ENCODE results near the gene EPN2. TPM values are rescaled to one million over a fixed set of nuclear protein-coding genes. Genes with fewer than 3 reads are reported as not detected.

The EPN2 gene
- total and polyA plus RNA-seq, 2 experiments from 2014 or later, result 34.0 to 149 TPM

GRCh38 chr17:19239544-19239943, 2.4 kb downstream of the EPN2 start (continued):
- no peak for TF ChIP-seq REST (IDR thresholded peaks at IDR 0.05; ENCODE audit: unreplicated experiment)

- H4K20me1 ChIP-seq (replicated peaks; ENCODE audit: insufficient read depth), result peaks cover 64% of the 10 kb centered on the region
- H3K27ac ChIP-seq (ENCODE audit: low read depth), result peak overlapping the region; percentile 13; the same call in 1 of the 2 replicates
- peaks cover 95% of the 10 kb centered on the region for H3K79me2 ChIP-seq (replicated peaks; ENCODE audit: insufficient read depth)
- DNase-seq (ENCODE audit: low spot score) (peak; percentile 36), ATAC-seq (no peak)
- TF ChIP-seq EZH2phosphoT487 (IDR thresholded peaks at IDR 0.05; ENCODE audit: unreplicated experiment) (no peak), ETS1 (IDR thresholded peaks at IDR 0.05) (no peak), CTCF (conservative IDR thresholded peaks at IDR 0.05; ENCODE audit: low read depth in 2 of 2) (no peak), ZNF114 (CRISPR knock-in tag; IDR thresholded peaks at IDR 0.05) (no peak), EZH2 (IDR thresholded peaks at IDR 0.05; ENCODE audit: low read depth, unreplicated experiment) (no peak), STAT1 (IDR thresholded peaks at IDR 0.05; ENCODE audit: unreplicated experiment) (no peak), CREB1 (CRISPR knock-in tag; IDR thresholded peaks at IDR 0.05; ENCODE audit: low read depth) (no peak)
- Mint-ChIP-seq H3K36me3 (ENCODE audit: low read depth) (peaks cover 7% of the 10 kb centered on the region; the same call in 2 of the 3 replicates), H3K4me3 (no peak overlapping the region), H3K27me3 (ENCODE audit: insufficient read depth, low read depth, poor library complexity) (peaks cover 9% of the 10 kb centered on the region), H3K9me3 (no peaks in the 10 kb centered on the region), H3K4me1 (peaks cover 28% of the 10 kb centered on the region), H3K27ac (no peak overlapping the region)
- H3K27me3 ChIP-seq (ENCODE audit: insufficient read depth), result no peaks in the 10 kb centered on the region
- H2AFZ ChIP-seq, result no peak overlapping the region
- H3K36me3 ChIP-seq (ENCODE audit: insufficient read depth), result no peaks in the 10 kb centered on the region
- no peaks in the 10 kb centered on the region; the same call in 1 of the 2 replicates for H3F3A ChIP-seq (replicated peaks; ENCODE audit: low read depth)
- H3K4me1 ChIP-seq (ENCODE audit: insufficient read depth), result peaks cover 25% of the 10 kb centered on the region
- H3K4me2 ChIP-seq, result no peak overlapping the region
- H3K9me2 ChIP-seq (ENCODE audit: insufficient read depth), result no peaks in the 10 kb centered on the region
- H3K4me3 ChIP-seq, result no peak overlapping the region
Measured at GRCh38 chr17:19242323-19242722, 5.2 kb downstream of the EPN2 start.
